Pons (tissue), 1 donor: ENCODE measurements around the gene JAKMIP2.
A peak's percentile ranks its signal among the peaks of the same experiment; 100 is the strongest.
"Not testable (repeated sequence)": the region's sequence is repeated elsewhere in the genome, so short reads cannot be mapped to it uniquely, and the experiment has no call there.

Experiments
- DNase-seq: peaks from one replicate; pipeline ENCODE4 v3.0.0-alpha.2; 2016; ENCODE audit warnings: low spot score

JAKMIP2 gene

GRCh38 chr5:147782110-147783028 lies at the start of gene JAKMIP2:
Gene JAKMIP2, minus strand, starts transcription at chr5:147782728. Its CDS starts 110,922 bp downstream, at chr5:147671806.
- DNase-seq = peak; percentile 97

DNA sequence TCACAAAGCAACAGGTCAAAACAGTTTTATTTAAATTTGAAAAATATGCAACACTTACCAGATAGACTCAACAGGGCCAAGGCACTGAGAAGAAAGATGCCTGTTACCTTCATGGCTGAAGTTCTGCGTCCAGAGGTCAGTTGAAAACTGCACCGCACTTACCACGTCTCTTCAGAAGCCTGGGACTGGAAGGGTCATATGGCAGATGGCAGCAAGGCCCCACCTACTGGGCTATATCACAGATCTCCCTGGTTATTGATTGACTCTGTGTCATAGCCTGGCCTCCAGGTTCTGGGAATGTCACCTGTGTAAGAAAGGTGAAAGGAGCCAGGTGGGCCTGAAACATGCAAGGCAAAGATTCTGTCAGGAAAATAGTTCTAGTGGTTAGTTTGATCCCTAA lies 48.9 kb upstream of the JAKMIP2 start, which contains the start of gene SPINK1:
Gene SPINK1 (minus strand): TSS at position 207 of the 400 bp plus-strand sequence. CDS start 94 bp downstream, at position 113.
- no peak for DNase-seq

DNA sequence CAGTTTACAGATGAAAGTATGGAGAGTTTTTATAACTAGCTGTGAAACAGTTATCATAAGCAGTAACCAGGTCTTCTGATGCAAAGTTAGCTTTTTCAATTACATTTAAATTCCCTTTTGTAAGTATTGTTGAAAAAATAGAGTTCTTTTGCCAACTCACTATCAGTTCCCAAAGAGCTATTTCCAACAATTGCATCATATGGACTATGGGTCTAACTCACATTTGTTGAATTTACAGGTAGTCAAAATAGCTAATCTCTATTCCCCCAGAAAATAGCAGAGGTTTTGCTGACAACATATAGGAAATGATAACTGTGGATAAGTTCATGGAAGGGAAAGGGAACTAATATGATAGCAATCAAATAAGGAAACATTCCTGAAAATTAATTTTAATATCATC lies 47.5 kb upstream of the JAKMIP2 start:
- no peak for DNase-seq

- DNase-seq = not testable (repeated sequence)
These were observed 44.5 kb upstream of the JAKMIP2 start for GRCh38 chr5:147827017-147827416.

- DNase-seq = no peak
These were observed 43.8 kb upstream of the JAKMIP2 start for GRCh38 chr5:147826361-147826760.

GRCh38 chr5:147822686-147823491 lies 40.4 kb upstream of the JAKMIP2 start:
- peak; percentile 87 for DNase-seq

- DNase-seq = not testable (repeated sequence)
These were observed 39.7 kb upstream of the JAKMIP2 start for GRCh38 chr5:147822222-147822621.

DNA sequence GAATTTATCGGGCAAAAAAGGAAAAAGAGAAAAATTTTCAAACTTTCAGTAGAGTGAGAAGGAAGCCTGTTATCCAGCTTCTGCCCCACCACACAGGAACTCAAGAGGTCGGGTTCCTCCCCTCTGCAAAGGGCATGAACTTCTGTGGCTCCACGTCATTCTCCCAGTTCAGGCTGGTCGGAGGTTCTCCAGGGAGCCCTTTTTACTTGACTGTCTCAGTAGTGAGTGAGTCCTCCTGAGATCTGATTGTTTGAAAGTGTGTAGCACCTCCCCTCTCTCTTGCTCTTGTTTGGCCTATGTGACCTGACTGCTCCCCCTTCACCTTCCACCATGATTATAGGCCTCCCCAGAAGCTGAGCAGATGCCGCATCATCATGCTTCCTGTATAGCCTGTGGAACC lies 39.2 kb upstream of the JAKMIP2 start:
- no peak for DNase-seq

DNA sequence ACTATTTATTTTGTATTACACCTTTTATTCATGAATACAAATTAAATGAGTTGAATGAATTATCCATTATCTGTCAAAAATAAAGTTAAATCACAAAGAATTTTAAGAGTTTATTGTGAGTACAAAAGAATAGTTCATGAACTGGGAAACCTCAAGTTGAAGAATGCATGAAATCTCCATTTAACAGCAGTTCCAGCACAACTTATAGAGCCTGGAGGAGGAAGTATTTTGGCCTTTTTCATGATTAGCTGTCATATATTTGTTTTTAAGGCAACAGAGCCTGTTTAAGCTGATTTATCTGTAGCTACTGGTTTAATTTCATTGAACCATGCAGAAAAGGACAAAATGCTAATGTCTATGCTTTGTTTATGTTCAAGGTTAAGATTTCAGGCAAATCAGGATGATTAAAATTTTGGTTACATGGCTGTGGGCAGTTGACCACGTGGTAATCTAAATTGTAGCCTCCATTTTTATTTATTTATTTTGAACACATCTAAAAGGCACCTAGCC lies 36.8 kb upstream of the JAKMIP2 start:
- DNase-seq = no peak

DNA sequence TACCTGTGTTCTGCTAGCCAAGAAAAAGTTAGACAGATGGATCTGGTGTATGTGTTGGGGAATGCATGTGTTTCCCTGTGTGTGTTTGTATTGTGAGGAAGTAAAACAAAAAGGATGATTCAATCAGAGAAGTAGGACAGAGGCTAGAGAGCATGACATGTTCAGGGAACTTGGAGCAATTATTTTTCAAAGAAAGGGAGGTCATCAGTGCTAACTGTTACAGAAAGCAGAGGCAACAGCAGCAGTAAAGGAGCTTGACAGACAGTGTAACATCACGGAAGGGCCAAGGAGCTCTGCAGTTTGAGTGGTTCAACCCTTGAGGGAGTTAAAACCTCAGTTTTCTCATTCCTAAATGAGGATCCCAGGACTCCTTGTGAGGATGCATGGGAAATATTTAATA lies 35.8 kb upstream of the JAKMIP2 start:
- peak; percentile 14 for DNase-seq

GRCh38 chr5:147813696-147814095 lies 31.2 kb upstream of the JAKMIP2 start:
- no peak for DNase-seq

DNA sequence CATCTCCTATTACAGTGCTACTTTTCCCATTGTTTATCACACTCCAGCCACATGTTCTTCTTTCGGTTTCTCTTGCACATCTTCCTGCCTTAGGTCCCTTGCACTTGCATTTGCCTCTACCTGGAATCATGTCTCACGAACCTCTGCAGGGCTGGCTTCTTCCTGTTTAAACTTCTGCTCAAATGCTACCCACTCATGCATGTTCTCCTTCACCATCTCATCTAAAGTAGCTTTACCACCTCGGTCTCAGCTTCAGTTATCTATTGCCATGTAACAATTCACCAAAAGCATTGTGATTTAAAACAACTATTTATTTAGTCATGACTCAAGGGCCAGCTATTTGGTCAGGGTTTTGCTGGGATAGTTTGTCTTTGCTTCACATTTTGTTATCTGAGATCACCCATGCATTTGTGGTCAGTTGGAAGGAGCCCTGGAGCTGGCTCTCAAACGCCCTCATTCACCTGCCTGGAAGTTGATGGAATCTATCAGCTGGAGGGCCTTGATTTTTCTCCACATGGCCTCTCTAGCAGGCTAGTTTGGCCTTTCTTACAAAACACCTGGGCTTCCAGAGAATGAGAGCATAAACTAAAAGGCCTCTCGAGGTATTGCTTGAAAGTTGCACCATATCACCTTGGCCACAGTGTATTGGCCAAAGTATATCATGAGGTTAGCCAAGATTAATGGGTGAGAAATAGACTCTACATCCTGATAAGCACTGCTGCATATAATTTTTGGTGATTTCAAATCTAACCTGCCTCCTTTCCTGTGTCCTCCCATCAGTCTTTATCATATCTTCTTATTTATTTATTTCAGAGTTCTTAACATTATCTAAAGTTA lies 27.5 kb upstream of the JAKMIP2 start:
- DNase-seq = no peak

DNA sequence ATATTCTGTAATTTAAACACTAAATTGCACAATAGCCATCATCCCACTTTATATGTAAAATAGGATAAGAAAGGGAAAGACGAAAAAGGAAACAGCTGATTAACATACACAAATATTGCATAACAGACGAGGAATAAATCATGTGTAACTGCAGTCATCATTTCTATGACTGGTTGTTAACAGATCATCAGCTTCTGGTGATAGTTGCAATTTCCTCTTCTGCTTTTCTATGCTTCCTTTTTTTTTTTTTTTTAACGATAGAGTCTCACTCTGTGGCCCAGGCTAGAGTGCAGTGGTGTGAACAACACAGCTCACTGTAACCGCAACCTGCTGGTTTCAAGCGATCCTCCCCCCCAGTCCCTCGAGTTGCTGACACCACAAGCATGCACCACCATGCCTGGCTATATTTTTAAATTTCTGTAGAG lies 22.5 kb upstream of the JAKMIP2 start:
- peak; percentile 45 for DNase-seq

- no peak for DNase-seq
These were observed 21.8 kb upstream of the JAKMIP2 start for GRCh38 chr5:147804334-147804733.

GRCh38 chr5:147803926-147804325 lies 21.4 kb upstream of the JAKMIP2 start:
- no peak for DNase-seq

GRCh38 chr5:147803161-147803560 lies 20.6 kb upstream of the JAKMIP2 start:
- DNase-seq = not testable (repeated sequence)

DNA sequence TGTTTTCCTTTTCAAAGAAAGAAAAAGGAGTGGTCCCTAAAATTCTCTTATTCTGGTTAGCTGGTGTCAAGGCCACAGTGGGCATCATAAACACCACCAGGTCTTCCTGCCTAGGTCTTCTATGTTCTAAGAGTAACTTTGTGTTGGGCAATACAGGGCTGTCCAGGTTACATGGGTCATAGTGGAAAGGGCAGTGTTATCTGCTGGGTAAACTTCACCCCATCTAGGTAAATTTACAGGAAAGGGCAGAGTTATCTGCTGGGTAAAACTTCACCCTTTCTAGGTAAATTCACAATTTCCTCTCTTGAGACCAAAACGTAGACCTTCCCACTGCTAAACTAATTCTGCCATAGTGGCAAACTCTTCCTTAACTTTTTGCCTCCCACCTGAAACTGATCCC lies 18.9 kb upstream of the JAKMIP2 start:
- no peak for DNase-seq

DNA sequence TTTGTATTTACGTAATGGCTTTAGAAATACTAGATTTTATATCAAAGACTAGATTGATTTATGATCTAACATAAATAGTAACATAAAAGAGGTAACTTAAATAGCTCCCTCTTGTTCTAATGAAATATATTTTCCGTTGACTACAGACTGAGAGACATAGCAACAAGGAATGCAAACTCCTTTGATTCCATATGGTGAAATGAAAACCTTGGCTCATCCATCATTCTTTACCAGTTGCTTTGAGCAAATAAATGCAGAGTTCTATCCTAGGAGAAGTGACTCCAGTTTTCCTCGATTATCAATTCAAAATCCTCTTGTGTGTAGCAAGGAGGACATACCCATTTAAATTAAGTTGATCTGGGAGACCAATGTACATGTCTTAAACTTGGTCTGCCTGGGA lies 18.0 kb upstream of the JAKMIP2 start:
- DNase-seq = no peak

GRCh38 chr5:147796556-147797308 lies 14.2 kb upstream of the JAKMIP2 start:
- no peak for DNase-seq

DNA sequence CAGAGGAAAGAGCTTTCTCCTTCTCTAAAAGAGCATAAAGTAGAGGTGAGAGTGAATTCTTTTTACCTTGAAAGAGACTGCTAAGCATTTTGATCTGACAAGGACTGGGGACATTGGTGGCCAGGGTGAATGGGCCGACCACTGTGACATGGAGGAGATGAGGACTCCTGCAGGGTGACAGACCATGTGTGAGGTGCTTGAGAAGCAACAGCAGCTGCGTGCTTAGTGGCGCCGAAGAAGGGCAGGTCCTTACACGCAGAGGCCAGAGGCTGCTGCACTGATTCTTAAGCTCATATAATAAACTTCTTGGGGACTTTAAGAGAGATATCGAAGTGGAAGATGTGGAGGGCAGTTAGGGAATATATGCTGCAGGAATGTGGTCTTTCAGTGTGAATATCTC lies 8.7 kb upstream of the JAKMIP2 start:
- DNase-seq = no peak

DNA sequence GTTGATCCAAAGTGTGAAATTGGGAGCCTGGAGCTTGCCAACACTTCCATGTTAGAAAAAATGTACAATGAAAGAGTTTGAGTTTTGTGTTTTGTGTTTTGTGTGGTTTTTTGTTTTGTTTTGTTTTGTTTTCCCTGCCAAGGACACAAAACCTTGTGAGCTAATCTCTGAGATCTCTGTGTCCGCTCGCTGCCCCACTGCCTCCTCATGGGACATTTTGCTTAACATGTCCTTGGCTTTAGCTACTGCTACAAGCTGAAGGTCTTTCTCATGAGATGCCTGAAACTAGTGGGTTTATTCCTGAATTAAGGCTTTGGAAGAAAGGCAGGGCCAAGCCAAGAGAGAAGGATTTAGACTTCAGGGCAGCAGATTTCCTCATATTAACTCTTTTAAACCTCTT lies 7.3 kb upstream of the JAKMIP2 start:
- DNase-seq = no peak
